GM15510 (cell line): ENCODE results near the gene EYA2.

Experiments
- POLR2A ChIP-seq: IDR thresholded peaks from 3 replicates; pipeline ENCODE4 v1.6.1; 2011; ENCODE audit warnings: borderline replicate concordance; ENCODE audit not compliant: insufficient read length; ENCODE audit errors: extremely low read depth

EYA2 gene

GRCh38 chr20:47054506-47054905, 159.9 kb downstream of the EYA2 start:
- TF ChIP-seq POLR2A, result no peak

GRCh38 chr20:47054945-47055344, 160.3 kb downstream of the EYA2 start:
- no peak for TF ChIP-seq POLR2A

GRCh38 chr20:47055699-47056369, 161.2 kb downstream of the EYA2 start:
- no peak for TF ChIP-seq POLR2A

- TF ChIP-seq POLR2A, result no peak
Measured at GRCh38 chr20:47057661-47058060, 163.0 kb downstream of the EYA2 start.

GRCh38 chr20:47058236-47058635, 163.6 kb downstream of the EYA2 start:
- no peak for TF ChIP-seq POLR2A

GRCh38 chr20:47059536-47059935, 164.9 kb downstream of the EYA2 start:
- no peak for TF ChIP-seq POLR2A

- TF ChIP-seq POLR2A, result no peak
Measured at GRCh38 chr20:47061549-47061948, 166.9 kb downstream of the EYA2 start.

- TF ChIP-seq POLR2A, result no peak
Measured at GRCh38 chr20:47062226-47062890, 167.7 kb downstream of the EYA2 start.

GRCh38 chr20:47063407-47063806, 168.8 kb downstream of the EYA2 start:
- TF ChIP-seq POLR2A, result no peak

- TF ChIP-seq POLR2A, result no peak
Measured at GRCh38 chr20:47063808-47064207, 169.2 kb downstream of the EYA2 start.

GRCh38 chr20:47066484-47067270, 172.0 kb downstream of the EYA2 start:
- no peak for TF ChIP-seq POLR2A

GRCh38 chr20:47067776-47068175, 173.1 kb downstream of the EYA2 start:
- TF ChIP-seq POLR2A, result no peak

- no peak for TF ChIP-seq POLR2A
Measured at GRCh38 chr20:47070176-47070575, 175.5 kb downstream of the EYA2 start.

GRCh38 chr20:47071646-47072185, 177.1 kb downstream of the EYA2 start:
- TF ChIP-seq POLR2A, result no peak

GRCh38 chr20:47073766-47074475, 179.3 kb downstream of the EYA2 start:
- no peak for TF ChIP-seq POLR2A
